SH-SY5Y (cell line): ENCODE results near the gene FANCC.

Source experiments
- GATA2 ChIP-seq: IDR thresholded peaks from 2 replicates; pipeline ENCODE4 v1.6.1; 2011; ENCODE audit warnings: mild to moderate bottlenecking, low read depth, low read length
- GATA3 ChIP-seq: IDR thresholded peaks from 2 replicates; pipeline ENCODE4 v1.6.1; 2011; ENCODE audit warnings: low read depth, mild to moderate bottlenecking, low read length, moderate library complexity

DNA sequence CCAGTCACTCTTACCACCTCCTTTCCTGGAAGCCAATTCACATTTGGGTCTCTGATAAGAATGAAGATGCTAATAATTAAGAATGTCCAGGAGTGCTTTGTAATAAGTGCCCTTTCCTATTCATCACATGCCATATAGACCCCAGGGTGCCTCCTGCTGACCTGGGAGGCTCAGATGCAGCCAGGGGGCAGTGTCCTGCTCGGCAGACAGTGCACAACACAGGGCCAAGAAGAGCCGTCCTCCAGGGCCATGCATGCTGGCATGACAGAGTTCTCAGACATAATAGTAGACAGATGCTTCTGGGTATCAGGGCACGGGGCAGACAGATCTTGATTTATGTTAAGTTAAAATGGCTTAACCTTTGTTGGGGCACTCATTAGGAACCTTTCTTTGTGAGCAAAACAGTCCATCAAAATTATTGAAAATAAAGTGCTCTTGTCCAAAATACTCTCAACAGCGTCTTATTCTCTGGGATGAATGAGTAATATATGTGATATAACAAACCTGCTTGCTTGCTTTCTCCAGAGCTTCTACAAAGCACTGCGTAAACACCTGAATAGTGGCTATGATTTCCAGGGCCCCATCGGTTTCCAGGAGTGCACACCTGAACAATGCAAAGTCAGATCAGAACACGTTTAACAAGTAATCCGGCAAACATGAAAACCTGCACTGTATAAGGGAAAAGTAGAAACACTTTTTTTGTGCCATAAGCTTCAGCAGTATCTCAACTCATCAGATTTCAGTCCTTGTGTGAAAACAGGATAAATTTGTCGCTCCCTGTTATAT is 192.7 kb downstream of the FANCC start:
- TF ChIP-seq GATA2 (no peak), GATA3 (no peak)
